CD4-positive, CD25-positive, alpha-beta regulatory T cell (primary cell): ENCODE results near the gene CAPNS2. TPM values are rescaled to one million over a fixed set of nuclear protein-coding genes. Genes with fewer than 3 reads are reported as not detected.

Source experiments
- ATAC-seq, 2 donors: fragments of 150-1000 bp; cut with Tn5 transposase; one replicate each; pipeline ENCODE4 v1.10.0; 2021; ENCODE audit warnings: low read depth in 2 of 2, moderate number of reproducible peaks in 2 of 2, moderate library complexity in 1 of 2
- DNase-seq, 3 donors: peaks; one replicate each; pipeline versions ENCODE4 v3.0.0 to v3.0.0-alpha.2; 2012 to 2022; ENCODE audit warnings: mixed read lengths in 1 of 3
- H3K27ac ChIP-seq: one replicate; pipeline ENCODE4 v1.7.0; 2013; ENCODE audit warnings: mild to moderate bottlenecking, low read length; ENCODE audit not compliant: insufficient read depth, poor library complexity, severe bottlenecking
- H3K27me3 ChIP-seq: one replicate; pipeline ENCODE4 v1.7.0; 2013; ENCODE audit warnings: low read length; ENCODE audit not compliant: control insufficient read depth, insufficient read depth
- H3K36me3 ChIP-seq: one replicate; pipeline ENCODE4 v1.7.0; 2013; ENCODE audit warnings: mild to moderate bottlenecking, low read length, moderate library complexity; ENCODE audit not compliant: control insufficient read depth, insufficient read depth
- H3K4me1 ChIP-seq: 2 replicates; pipeline ENCODE4 v1.7.0; 2013; ENCODE audit warnings: mild to moderate bottlenecking, low read length; ENCODE audit not compliant: insufficient read depth, control insufficient read depth, poor library complexity, severe bottlenecking
- H3K4me3 ChIP-seq: one replicate; pipeline ENCODE4 v1.7.0; 2013; ENCODE audit warnings: low read depth, mild to moderate bottlenecking, low read length, moderate library complexity
- H3K9me3 ChIP-seq, 2 experiments: 1 replicate in 1 of 2; 2 replicates in 1 of 2; pipeline ENCODE4 v1.7.0; 2013; ENCODE audit warnings: low read length in 2 of 2, mild to moderate bottlenecking in 1 of 2, moderate library complexity in 1 of 2; ENCODE audit not compliant: control insufficient read depth in 2 of 2
- H3K27ac Mint-ChIP-seq, 3 donors: one replicate each; pipeline ENCODE4 v1.8.0; 2020 to 2022; ENCODE audit warnings: mild to moderate bottlenecking in 3 of 3, mixed read lengths in 3 of 3, moderate library complexity in 2 of 3
- H3K27me3 Mint-ChIP-seq: one replicate; pipeline ENCODE4 v1.8.0; 2022; ENCODE audit warnings: mild to moderate bottlenecking, mixed read lengths
- H3K36me3 Mint-ChIP-seq: one replicate; pipeline ENCODE4 v1.8.0; 2020; ENCODE audit warnings: mixed read lengths
- H3K4me1 Mint-ChIP-seq, 4 donors: one replicate each; pipeline ENCODE4 v1.8.0; 2020 to 2022; ENCODE audit warnings: mixed read lengths in 4 of 4, mild to moderate bottlenecking in 1 of 4
- H3K4me3 Mint-ChIP-seq, 4 donors: one replicate each; pipeline ENCODE4 v1.8.0; 2020 to 2022; ENCODE audit warnings: mild to moderate bottlenecking in 4 of 4, mixed read lengths in 4 of 4, moderate library complexity in 3 of 4
- H3K9me3 Mint-ChIP-seq, 7 donors: one replicate each; pipeline ENCODE4 v1.8.0; 2020 to 2022; ENCODE audit warnings: mixed read lengths in 7 of 7, mild to moderate bottlenecking in 3 of 7, moderate library complexity in 2 of 7
- polyA plus RNA-seq, 4 donors: library from polyadenylated mRNA; unstranded; fragments of 300-500 nt; fragmentation: Illumina TruSeq; gene quantifications; one replicate each; pipeline ENCODE4 v1.2.3, GENCODE V29; 2021
- total RNA-seq: library from RNA; stranded (reverse); gene quantifications from one replicate; pipeline ENCODE4 v1.2.3, GENCODE V29; 2022

Gene CAPNS2
- total RNA-seq (not detected), polyA plus RNA-seq (not detected)

DNA sequence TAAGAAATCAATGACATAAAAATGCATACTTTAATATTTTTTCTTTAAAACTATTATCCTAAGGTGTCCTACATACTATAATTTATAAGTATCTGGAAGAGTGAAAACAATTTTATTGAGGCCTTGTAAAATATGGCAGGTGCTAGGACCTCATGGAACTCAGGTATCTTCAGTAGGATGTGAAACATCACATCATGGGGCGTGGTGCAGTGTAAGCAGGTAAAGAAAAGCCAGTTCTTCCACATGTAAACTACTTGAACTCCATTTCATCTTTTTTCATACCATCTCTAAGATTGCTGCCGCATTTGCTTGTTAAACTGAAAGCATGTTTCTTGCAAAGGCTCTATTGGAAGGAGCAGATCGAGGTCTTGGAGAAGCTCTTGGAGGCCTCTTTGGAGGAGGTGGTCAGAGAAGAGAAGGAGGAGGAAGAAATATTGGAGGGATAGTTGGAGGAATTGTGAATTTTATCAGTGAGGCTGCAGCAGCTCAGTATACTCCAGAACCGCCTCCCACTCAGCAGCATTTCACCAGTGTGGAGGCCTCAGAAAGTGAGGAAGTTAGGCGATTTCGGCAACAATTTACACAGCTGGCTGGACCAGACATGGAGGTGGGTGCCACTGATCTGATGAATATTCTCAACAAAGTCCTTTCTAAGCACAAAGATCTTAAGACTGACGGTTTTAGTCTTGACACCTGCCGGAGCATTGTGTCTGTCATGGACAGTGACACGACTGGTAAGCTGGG is at the start of gene CAPNS2:
Gene CAPNS2, plus strand, starts transcription at position 253 of the 744 bp plus-strand sequence. Its CDS starts 73 bp downstream, at position 326.
- no peaks in the 10 kb centered on the region for H3K36me3 ChIP-seq
- Mint-ChIP-seq H3K9me3 (peaks cover 0 to 2% (median 0%) of the 10 kb centered on the region in 7 donors), H3K27ac (no peak within 1 kb of the TSS), H3K4me1 (no peaks in the 10 kb centered on the region), H3K4me3 (no peak within 1 kb of the TSS), H3K36me3 (no peaks in the 10 kb centered on the region), H3K27me3 (no peaks in the 10 kb centered on the region)
- H3K4me3 ChIP-seq = no peak within 1 kb of the TSS
- H3K27ac ChIP-seq = no peak within 1 kb of the TSS
- H3K4me1 ChIP-seq = no peaks in the 10 kb centered on the region
- no peaks in the 10 kb centered on the region for H3K27me3 ChIP-seq
- no peaks in the 10 kb centered on the region for H3K9me3 ChIP-seq
- DNase-seq = no peak
- no peak for ATAC-seq

DNA sequence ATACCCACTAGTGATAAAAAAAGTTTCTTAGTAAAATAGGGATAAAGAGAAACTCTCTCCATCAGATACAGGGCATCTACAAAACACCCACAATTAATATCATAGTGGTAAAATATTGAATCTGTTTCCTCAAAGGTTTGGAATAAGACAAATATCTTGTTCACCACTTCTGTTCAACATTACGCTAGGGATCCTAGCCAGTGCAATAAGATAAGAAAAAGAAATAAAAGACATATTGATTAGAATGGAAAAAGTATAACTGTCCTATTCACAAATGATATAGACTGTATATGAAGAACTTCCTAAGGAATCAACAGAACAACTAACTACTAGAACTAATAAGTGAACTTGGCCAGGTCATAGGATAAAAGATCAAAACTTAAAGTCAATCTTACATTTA is 44.7 kb upstream of the CAPNS2 start:
- Histone ChIP-seq H3K4me3 (no peak overlapping the region), H3K27me3 (no peaks in the 10 kb centered on the region), H3K36me3 (no peaks in the 10 kb centered on the region), H3K4me1 (no peaks in the 10 kb centered on the region), H3K9me3 (peaks cover 4 to 6% of the 10 kb centered on the region in 2 experiments), H3K27ac (no peak overlapping the region)
- H3K4me1 Mint-ChIP-seq = no peaks in the 10 kb centered on the region
- H3K4me3 Mint-ChIP-seq = no peak overlapping the region
- DNase-seq = no peak
- H3K27me3 Mint-ChIP-seq = no peaks in the 10 kb centered on the region
- ATAC-seq = no peak
- H3K9me3 Mint-ChIP-seq = peaks cover 0 to 9% (median 3%) of the 10 kb centered on the region in 7 donors
- H3K36me3 Mint-ChIP-seq = no peaks in the 10 kb centered on the region
- H3K27ac Mint-ChIP-seq = no peak overlapping the region

DNA sequence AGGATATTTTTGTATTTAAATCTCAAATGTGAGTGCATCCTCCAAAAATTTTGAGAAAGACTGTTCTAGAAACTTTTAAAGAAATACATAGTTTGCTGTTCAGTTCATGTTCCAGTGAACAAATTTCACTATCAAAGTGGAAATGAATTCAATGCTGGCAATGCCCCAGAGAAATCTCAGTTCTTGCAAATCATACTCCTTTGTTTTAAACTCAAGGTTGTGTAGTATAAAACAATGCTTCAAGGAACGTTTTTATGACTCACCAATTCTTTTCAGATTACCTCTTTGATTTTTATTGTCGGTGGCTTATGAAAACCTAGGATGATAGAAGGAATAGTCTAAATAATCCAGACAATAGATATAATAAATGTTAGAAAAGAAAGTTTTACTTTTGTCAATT is 40.0 kb upstream of the CAPNS2 start:
- ATAC-seq = no peak
- Histone ChIP-seq H3K4me1 (no peaks in the 10 kb centered on the region), H3K27me3 (no peaks in the 10 kb centered on the region), H3K9me3 (peaks cover 4 to 6% of the 10 kb centered on the region in 2 experiments), H3K27ac (no peak overlapping the region), H3K4me3 (no peak overlapping the region), H3K36me3 (no peaks in the 10 kb centered on the region)
- H3K27ac Mint-ChIP-seq = no peak overlapping the region
- no peak for DNase-seq
- H3K4me3 Mint-ChIP-seq = no peak overlapping the region
- H3K9me3 Mint-ChIP-seq = peaks cover 0 to 8% (median 1%) of the 10 kb centered on the region in 7 donors
- H3K36me3 Mint-ChIP-seq = no peaks in the 10 kb centered on the region
- no peaks in the 10 kb centered on the region for H3K27me3 Mint-ChIP-seq
- H3K4me1 Mint-ChIP-seq = no peaks in the 10 kb centered on the region

DNA sequence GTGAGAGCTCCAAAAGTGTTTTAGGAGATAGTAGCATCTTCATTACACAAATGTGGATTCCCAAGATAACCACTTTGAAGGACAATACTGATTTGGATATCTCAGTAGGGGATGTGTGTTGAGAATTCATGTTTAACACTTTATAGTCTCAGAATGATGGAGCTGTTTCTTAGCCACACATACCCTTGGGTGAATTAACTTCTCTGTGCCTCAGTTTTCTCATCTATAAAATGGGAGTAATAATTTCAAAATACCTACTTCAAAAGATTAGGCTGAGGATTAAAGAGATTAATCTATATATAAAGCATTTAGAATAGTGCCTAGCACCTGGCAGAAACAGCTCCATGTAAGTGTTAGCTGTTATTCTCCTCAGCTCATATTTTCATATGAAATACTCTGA is 38.6 kb upstream of the CAPNS2 start:
- H3K4me3 Mint-ChIP-seq = no peak overlapping the region
- H3K36me3 ChIP-seq = no peaks in the 10 kb centered on the region
- no peaks in the 10 kb centered on the region for H3K27me3 ChIP-seq
- no peaks in the 10 kb centered on the region for H3K27me3 Mint-ChIP-seq
- H3K27ac Mint-ChIP-seq = no peak overlapping the region
- DNase-seq (no peak), ATAC-seq (no peak)
- no peaks in the 10 kb centered on the region for H3K4me1 Mint-ChIP-seq
- H3K36me3 Mint-ChIP-seq = no peaks in the 10 kb centered on the region
- H3K9me3 ChIP-seq = no peaks in the 10 kb centered on the region
- H3K9me3 Mint-ChIP-seq = peaks cover 0 to 5% (median 0%) of the 10 kb centered on the region in 7 donors
- no peak overlapping the region for H3K27ac ChIP-seq
- no peaks in the 10 kb centered on the region for H3K4me1 ChIP-seq
- H3K4me3 ChIP-seq = no peak overlapping the region

DNA sequence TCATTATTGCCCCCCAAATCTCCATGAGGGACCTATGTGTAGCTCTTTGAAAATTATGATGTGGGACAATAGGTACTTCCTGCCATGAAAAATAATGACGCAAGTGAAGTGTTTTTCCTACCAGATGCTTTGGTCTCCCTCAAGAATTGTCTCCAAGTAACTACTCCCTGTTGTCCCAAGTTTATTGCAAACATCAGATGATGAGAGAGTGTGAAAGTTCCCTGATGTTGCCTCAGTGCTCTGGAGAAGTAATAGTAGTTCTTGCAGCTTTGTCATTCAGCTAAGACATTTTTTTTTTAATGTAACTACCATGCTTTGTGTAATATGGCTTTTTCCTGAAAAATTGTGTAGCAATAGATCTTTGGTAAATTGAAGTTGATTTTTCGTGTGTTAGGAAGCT is 37.5 kb upstream of the CAPNS2 start:
- Mint-ChIP-seq H3K27me3 (no peaks in the 10 kb centered on the region), H3K36me3 (no peaks in the 10 kb centered on the region), H3K4me1 (no peaks in the 10 kb centered on the region), H3K27ac (no peak overlapping the region), H3K9me3 (peaks cover 0 to 3% (median 0%) of the 10 kb centered on the region in 7 donors), H3K4me3 (no peak overlapping the region)
- Histone ChIP-seq H3K4me3 (no peak overlapping the region), H3K27me3 (no peaks in the 10 kb centered on the region), H3K4me1 (no peaks in the 10 kb centered on the region), H3K36me3 (no peaks in the 10 kb centered on the region), H3K27ac (no peak overlapping the region), H3K9me3 (no peaks in the 10 kb centered on the region)
- DNase-seq = no peak
- no peak for ATAC-seq

DNA sequence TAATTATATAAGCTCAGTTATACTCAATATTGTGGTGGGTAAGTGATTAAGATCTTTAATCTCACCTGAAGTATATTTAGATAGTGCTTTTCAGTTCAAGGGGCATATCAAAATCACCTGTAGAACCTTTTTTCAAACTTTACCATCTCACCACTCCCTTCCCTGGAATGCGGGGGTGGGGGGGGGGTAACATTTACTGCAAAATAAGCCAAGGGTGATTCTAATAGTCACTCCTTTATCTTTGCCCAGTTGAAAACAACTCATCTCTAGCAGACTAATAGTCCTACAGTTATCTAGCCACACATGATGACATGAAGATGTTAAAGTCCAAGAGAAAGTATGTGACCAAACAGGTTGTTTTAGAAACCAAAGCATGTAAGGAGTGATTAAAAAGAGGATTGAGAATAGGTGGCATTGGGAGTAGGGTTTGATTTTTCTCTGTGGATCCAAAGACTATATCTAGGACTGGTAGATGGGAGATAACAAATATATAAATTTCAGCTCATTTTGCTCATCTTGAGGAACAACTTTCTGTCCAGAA is 36.1 kb upstream of the CAPNS2 start:
- Mint-ChIP-seq H3K4me1 (no peaks in the 10 kb centered on the region), H3K27me3 (no peaks in the 10 kb centered on the region), H3K36me3 (no peaks in the 10 kb centered on the region), H3K27ac (no peak overlapping the region), H3K4me3 (no peak overlapping the region), H3K9me3 (no peaks in the 10 kb centered on the region)
- Histone ChIP-seq H3K4me1 (no peaks in the 10 kb centered on the region), H3K27me3 (no peaks in the 10 kb centered on the region), H3K27ac (no peak overlapping the region), H3K4me3 (no peak overlapping the region), H3K36me3 (no peaks in the 10 kb centered on the region), H3K9me3 (no peaks in the 10 kb centered on the region)
- DNase-seq (no peak), ATAC-seq (no peak)

DNA sequence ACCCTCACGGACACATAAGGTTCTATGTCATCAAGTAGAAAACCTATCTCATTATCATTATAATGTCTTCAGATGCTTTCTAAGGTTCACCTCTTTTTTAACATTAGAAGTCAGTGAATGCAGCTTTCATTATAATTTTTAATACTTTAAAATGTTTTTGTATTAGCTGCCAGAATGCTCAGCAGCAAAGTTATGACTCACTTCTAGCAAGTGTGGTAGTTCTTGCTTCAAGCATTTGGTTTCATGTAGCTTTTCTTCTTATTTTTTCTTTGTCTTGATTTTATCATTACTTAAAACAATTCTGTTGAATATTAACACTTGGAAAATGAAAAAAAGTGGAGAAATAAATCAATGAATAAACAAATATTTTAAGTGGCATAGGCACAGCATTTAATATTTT is 34.3 kb upstream of the CAPNS2 start:
- Histone ChIP-seq H3K36me3 (no peaks in the 10 kb centered on the region), H3K4me3 (no peak overlapping the region), H3K4me1 (no peaks in the 10 kb centered on the region), H3K9me3 (no peaks in the 10 kb centered on the region), H3K27ac (no peak overlapping the region), H3K27me3 (no peaks in the 10 kb centered on the region)
- Mint-ChIP-seq H3K27me3 (no peaks in the 10 kb centered on the region), H3K4me3 (no peak overlapping the region), H3K27ac (no peak overlapping the region), H3K36me3 (no peaks in the 10 kb centered on the region), H3K4me1 (no peaks in the 10 kb centered on the region), H3K9me3 (no peaks in the 10 kb centered on the region)
- no peak for ATAC-seq
- no peak for DNase-seq

DNA sequence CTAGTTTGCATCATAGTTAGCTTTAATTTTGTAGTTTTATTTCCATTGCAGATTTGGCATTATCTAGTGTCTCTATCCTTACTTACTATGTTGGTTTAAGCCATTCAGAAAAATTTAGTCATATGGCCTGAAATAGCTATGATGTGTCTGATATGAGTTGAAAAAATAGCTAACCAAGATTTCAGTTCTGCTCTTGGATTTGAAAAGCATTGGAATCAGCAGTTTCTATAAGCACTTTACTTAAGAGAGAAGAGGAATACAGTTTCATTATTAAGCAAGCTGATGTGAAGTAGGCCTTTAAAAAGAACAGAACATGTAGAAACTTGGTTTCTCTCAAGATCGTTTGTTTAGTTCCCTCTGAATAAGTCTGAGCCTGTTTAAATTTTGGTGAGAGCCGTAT is 31.7 kb upstream of the CAPNS2 start:
- Mint-ChIP-seq H3K27me3 (no peaks in the 10 kb centered on the region), H3K9me3 (no peaks in the 10 kb centered on the region), H3K27ac (no peak overlapping the region), H3K4me1 (no peaks in the 10 kb centered on the region), H3K4me3 (no peak overlapping the region), H3K36me3 (no peaks in the 10 kb centered on the region)
- ATAC-seq (no peak), DNase-seq (no peak)
- H3K36me3 ChIP-seq = no peaks in the 10 kb centered on the region
- no peaks in the 10 kb centered on the region for H3K9me3 ChIP-seq
- no peaks in the 10 kb centered on the region for H3K27me3 ChIP-seq
- H3K4me1 ChIP-seq = no peaks in the 10 kb centered on the region
- H3K27ac ChIP-seq = no peak overlapping the region
- no peak overlapping the region for H3K4me3 ChIP-seq
